HG02678 (cell line): ENCODE data around the gene PRR33.
"Not testable (repeated sequence)": the region's sequence is repeated elsewhere in the genome, so short reads cannot be mapped to it uniquely, and the experiment has no call there.

Experiments
- ATAC-seq: cut with Tn5 transposase; IDR thresholded peaks from one replicate; pipeline ENCODE4 v1.9.1; 2021; ENCODE audit warnings: mild to moderate bottlenecking, moderate library complexity; ENCODE audit not compliant: unreplicated experiment

The PRR33 gene

DNA sequence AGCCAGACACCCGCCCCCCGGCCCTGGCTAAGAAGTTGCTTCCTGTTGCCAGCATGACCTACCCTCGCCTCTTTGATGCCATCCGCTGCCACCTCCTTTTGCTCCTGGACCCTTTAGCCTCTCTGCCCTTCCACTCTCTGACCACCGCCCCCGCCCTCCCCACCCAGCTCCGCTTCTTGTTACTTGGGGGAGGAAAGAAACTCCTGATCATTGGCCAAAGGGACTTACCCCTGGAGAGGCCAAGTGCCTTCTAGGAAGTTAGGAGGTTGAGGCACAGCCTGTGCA is at the start of gene PRR33:
Gene PRR33, minus strand, starts transcription at position 65 of the 285 bp plus-strand sequence. CDS start 1,311 bp downstream, outside the sequence.
- ATAC-seq: no peak

DNA sequence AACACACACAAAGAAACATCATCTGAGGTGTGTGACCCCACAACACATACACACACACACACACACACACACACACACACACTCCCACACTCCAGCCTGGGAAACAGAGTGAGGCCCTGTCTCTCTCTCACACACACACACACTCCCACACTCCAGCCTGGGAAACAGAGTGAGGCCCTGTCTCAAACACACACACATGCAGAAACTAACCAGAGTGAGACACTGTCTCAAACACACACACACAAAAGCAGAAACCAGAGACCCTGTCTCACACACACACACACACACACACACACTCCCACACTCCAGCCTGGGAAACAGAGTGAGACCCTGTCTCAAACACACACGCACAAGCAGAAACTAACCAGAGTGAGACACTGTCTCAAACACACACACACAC is 48.1 kb upstream of the PRR33 start:
- not testable (repeated sequence) for ATAC-seq

DNA sequence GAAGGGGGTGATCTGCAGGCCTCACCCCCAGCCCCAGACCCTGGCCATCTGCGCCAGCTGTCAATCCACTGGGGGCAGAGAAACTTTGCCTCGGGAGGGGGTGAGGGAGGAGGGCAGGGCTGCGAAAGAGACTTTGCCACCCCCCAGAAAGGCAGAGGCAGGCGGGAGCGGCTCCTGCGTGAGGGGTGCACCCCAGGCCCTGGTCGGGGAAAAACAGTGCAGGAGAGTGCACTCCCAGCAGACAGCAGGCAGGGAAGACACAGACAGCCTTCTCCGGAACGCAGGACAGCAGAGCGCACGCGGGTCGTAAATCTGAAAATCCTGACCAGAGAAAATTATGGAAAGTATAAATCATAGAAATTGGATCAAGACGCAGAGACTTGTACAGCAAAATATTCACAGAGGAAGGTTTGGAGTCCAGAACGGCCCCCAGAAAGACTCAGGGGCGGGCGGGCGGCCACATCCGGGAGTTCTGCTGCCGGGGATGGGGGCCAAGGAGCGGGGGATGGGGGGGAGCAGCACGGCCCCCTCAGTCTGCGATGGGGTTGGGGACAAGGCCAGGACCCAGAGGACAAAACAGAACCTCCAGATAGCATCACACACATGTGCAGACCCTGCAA is 47.4 kb upstream of the PRR33 start:
- ATAC-seq: no peak

DNA sequence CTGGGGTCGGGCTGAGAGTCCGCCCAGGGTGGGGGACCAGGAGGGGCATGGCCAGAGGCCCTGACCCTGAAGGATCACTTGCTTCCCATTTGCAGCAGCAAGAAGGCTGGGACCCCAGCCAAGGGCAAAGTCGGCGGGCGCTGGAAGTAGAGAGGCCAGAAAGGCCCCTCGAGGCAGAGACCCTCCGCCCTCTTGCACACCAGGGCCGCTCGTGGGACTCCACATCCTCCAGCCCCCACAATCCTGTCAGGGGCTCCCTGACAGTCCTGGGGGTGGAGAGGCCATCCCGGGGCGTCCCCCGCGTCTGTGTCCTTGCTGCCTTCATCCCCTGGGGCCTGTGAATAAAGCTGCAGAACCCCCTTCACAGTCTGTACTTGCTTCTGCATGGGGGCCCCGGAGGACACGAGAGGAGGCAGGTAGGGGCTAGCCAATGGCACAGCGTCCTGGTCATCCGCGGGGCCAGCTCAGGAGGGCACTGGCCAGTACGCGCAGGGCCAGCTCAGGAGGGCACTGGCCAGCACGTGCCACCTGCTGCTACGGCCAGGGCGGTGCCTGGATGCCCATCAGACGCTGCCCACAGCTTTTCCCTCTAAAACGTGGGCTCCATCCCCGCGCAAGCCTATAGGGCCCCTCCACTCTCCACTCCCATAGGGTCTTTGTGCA is 46.8 kb upstream of the PRR33 start:
- ATAC-seq: no peak

DNA sequence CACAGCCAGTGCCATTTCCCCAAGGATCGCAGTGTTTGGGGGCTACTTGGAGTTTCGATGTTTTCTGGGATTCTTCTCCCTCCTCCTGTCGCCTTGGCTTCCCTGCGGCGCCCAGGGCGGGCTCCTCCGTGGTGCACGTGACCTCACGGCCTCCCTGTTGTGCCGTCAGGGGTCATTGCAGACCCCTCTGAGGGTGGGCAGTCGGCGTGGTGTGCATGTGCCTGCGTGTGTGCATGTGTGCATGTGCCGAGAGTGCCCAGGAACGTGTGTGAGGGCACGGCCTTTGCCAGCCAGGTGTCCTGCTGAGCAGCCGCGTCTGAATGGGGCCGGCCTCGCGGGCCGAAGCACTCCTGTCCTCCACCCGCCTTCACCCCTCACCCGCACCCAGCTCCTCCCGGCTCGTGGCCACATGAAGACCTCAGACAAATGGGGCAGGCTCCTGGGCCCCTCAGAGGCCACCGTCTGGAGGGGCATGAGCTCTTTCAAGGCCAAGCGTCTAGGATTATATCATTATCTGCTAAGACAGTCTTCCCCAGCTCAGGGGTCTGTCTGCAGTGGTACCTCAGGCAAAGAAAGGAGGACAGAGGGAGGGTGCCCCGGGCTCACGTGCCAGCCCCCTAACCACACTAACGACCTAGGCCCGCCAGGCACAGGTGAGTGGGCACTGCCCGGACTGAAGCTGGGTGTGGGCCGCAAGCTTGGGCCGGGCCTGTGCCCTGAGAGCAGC is 46.1 kb upstream of the PRR33 start:
- no peak for ATAC-seq

DNA sequence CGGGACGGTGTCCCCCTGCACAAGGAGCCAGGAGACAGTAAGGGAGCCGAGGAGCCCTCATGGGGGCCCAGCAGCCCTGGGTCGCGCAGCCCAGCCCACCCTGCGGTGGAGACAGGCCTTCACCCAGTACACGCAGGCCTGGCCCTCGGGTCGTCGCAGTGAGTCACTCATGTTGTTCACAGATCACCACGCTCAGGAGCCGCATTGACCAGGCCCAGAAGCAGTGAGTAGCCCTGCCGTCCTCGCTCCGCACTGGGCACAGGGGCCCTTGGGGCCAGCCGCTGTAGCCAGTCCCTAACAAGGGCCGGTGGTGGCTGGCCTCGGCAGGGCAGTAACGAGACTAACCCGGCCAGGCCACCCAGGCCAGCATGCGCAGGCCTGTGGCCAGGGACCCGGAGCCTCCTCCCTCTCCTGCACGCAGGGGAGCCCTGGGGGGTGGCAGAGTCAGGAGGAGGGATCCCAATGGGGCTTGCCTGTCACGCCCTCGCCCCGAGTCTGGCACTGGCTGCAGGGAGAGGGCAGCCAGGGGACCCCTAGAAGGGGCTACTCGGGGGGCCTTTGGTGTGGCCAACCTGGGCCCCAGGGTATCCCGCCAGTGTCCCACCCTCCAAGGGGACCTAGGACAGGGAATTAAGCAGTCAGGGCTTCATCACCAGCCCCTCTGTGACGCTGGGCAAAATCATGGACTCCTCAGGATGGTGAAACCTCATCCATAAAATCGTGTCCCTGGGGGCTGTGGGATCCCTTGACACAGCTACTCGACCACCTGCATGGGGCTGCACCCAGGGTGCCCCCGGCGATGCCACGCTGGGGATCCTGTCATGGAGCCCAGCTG is 45.3 kb upstream of the PRR33 start:
- no peak for ATAC-seq

DNA sequence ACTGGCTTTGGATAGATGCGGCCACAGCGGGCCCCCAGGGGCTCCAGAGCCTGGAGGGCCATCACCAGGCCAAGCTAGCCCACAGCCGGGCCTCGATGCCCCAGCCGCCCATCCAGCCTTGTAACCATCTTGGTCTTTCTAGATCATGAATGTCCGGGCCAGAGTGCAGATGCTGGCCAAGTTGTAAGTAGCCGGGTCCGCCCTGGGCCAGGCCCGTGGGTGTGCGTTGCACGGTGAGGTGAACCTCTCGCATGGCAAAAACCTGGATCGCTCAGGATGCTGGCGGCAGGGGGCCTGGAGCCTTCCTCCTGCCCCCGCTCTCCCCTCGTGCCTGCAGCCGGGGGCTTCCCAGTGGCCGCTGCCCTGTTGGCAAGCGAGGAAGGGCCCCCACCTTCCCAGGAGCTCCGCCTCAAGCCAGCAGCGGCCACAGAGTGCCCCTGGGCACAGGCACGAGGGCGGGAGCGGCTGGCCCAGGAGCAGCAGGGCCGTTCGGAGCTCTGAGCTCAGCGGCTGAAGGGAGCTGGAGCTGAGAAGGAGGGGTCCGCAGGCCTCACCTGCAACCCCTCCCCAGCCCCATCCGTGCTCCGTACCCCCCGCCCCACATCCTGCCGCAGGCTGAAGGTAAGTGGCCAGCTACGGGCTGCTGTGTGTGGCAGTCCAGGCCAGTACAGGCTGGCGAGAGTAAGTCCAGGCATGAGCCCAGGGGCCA is 44.5 kb upstream of the PRR33 start:
- no peak for ATAC-seq

DNA sequence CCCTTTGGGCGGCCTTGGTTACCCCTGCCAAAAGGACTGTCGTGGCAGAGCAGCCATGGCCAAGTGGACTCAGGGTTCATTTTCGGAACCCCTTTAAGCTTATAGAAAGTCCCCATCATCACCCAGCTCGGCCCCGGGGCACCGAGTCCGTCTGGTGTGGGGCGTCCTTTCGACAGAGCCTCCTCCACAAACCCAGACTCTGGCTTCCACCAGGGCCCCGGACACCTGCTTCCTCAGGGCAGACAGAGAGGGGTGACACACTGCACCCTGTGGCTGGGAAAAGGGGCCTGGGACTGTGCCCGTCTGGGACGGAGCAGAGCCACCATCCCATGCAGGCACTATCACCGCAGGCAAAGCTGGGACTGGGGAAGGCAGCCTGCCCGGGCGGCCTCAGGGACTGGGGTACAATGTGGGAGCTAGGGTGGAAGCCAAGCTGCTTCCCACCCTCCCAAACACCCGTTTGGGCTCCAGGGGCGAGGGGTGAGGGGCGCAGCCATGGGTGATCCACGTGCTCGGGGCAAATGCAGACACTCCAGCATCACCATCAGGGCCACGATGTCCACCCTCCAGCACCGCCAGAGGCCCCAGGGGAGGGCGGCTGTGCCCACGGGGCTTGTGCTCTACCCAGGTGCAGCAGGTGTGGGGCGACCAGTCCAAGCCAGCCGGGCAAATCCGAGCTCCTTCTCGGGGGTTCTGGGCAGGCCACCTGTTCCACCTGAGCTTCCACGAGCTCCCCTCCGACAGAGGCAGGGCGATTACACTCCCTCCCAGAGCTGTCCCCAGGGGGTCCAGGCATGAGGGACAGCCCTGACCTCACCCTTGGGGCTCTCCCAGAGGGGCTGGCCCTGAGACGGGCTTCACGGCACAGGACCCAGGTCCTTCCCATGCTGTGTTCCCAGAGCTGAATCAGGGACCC is 43.7 kb upstream of the PRR33 start:
- no peak for ATAC-seq

DNA sequence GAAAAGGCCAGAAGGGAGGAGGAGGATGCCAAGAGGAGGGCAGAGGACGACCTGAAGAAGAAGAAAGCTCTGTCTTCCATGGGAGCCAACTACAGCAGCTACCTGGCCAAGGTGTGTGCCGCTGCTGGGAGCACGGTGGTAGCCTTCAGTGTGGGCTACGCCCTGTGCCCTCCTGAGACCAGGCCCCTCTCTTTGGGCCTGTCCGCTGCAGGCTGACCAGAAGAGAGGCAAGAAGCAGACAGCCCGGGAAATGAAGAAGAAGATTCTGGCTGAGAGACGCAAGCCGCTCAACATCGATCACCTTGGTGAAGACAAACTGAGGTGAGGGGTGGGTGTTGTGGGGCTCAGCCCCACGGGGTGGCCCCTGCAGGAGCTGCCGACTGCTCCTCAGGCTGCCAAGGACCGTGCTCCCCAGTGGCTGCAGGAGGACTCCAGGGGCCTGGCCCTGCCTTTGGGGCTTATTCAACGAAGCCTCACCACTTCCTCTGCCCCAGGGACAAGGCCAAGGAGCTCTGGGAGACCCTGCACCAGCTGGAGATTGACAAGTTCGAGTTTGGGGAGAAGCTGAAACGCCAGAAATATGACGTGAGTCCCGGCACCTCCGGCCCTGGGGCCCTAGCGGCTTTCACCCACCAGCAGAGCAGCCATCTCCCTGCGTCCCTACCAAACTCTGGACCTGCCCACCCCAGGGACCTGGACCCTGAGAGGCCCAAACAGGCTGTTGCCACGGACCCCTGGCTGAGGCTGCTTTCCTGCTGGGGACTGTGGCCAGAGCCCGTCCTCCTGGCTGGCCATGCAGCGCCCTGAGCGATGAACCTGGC is 42.9 kb upstream of the PRR33 start:
- ATAC-seq: no peak

DNA sequence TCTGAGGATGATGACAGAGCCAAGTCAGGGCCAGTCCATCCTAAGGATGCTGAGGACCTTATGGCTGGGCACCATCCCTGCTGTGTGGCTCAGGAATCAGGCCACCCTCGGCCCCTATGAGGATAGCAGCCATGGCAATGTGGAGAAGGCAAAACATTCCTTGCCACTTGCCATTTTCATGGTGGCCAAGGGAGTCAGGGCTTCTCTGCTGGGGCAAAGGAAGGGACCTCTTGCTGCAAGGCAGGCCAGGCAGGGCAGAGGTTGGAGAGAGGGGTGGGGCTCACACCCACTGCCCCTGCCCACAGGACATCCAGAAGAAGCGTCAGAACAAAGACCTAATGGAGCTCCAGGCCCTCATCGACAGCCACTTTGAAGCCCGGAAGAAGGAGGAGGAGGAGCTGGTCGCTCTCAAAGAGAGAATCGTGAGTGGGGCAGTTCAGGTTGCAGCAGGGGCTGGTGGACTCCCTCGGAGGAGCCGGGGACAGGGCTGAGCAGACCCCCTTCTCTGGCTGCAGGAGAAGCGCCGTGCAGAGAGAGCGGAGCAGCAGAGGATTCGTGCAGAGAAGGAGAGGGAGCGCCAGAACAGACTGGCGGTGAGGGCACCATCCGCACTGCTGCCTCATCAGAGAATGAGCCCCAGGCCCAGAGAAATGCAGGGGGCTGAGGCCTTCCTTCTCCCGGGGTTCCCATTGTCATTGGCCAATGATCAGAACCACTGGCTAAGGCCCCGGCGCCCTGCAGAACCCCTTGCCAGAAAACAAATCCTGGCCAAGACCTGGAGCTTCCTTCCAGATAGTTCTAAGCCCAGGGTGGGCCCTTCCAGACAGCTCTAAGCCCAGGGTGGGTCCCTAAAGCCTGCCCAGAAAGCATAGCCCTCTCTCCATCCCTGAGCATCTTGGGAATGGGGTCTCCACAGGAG is 42.0 kb upstream of the PRR33 start:
- no peak for ATAC-seq

DNA sequence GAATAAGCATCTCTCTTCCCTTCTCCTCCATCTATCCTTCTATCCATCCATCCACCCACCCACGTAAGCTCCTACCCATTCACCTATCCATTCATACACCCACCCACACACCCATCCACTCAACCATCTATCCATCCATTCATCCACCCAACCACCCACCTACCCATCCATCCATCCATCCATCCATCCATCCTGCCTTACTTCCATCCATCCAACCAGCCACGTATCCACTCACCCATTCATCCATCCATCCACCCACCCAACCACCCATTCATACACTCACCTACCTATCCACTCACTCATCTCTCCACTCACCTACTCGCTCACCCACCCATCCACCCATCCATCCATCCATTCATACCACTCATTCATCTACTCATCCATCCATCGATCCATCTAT is 41.0 kb upstream of the PRR33 start:
- no peak for ATAC-seq

DNA sequence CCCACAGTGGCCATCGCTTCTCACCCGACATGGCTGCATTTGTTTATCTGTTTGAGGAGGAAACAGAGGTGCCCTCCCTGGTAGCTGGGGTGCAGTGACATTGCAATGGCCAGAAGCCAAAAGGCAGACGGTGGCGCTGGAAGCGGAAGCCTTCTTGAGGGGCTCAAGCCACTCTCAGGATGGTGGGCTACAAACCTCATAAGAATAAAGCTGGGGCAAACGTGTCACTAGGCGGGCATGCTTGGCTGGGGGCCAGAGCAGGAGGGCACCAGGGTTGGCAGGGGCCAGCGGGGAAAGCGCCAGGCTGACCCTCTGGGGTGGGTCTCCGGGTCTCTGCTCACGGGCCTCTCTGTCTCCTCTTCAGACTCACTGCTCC is 40.4 kb upstream of the PRR33 start:
- ATAC-seq: no peak

DNA sequence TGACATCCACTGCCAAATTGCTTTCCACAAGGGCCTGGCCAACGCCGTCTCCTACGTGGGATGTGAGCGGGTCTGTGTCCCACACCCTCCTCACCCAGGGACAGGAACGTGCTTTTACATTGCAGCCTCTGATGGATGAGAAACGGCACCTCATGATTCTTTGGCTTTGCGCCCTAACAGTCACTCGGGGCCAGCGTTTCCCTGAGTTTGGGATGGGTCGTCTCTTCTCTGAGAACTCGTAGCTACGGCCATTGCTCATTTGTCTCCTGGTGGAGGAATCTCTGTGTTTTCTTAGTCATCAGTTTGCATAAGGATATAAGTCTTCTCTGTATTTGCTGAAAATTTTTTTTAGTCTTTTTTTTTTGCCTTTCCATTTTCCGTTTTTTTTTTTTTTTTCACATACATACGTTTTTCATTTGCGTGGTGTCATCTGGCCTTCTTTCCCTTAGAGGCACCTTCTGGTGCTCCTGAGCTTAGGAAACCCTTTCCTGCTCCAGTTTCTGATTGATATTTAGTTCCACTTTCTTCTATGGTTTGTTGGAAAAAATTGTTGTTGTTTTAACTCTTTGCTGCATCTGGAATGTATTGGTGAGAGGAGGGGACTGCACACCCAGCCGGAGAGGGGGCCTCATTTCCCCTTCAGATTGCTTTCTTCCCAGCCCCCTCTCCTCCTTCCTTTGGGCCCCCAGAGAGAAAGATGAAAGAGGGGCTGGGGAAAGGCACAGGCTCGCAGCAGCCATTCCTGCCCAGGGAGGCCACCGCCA is 39.8 kb upstream of the PRR33 start:
- no peak for ATAC-seq

DNA sequence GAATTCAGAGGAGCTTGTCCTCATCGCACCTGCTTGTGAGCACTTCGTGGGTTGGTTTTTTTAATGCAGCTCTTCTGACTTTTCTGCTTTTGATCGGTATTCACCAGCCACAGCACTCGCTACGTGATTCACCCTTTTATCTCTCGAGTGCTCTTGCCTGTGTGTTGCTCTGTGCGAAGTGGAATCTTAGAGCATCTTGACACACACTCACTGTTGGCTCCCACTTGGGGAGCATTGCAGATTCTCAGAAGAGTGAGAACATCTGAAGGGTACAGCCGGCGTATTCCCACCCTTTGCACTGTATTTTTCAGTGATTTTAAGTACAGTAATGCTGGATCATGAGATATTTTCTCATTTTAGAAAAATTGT is 38.8 kb upstream of the PRR33 start:
- ATAC-seq: no peak

DNA sequence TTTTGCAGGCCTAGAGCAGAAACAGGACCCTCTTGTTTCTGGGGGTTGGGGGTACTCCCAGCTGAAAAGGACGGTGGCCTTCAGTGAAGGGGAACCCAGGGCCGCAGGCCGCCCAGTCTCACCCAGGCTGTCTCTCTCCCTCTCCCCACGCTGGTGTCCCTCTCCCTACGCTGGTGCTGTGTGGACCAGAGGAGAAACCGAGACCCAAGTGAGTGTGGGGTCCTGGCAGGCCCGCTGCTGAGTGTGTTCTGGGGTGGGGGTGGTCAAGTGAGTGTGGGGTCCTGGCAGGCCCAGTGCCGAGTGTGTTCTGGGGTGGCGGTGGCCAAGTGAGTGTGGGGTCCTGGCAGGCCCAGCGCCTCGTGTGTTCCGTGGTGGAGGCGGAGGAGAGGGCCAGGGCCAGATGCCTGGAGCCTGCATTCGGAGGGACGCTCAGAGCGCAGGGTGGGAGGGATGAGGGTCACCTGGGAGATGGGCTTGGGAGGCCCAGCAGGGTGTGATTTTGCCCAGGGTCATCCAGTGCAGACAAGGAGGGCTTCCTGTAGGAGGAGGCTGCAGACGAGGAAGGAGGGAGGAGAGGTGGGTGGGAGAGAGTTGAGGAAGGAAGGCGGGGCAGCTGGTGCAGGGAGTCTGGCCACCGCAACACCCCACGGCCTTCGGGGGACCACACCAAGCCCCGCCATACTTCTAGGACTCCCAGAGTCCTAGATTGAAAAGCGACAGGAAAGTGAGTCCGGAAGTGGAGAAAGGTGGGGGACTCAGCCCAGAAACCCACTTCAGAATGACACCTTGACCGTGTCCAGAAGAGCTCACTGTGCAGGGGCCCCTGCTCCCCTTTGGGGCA is 38.1 kb upstream of the PRR33 start:
- no peak for ATAC-seq

DNA sequence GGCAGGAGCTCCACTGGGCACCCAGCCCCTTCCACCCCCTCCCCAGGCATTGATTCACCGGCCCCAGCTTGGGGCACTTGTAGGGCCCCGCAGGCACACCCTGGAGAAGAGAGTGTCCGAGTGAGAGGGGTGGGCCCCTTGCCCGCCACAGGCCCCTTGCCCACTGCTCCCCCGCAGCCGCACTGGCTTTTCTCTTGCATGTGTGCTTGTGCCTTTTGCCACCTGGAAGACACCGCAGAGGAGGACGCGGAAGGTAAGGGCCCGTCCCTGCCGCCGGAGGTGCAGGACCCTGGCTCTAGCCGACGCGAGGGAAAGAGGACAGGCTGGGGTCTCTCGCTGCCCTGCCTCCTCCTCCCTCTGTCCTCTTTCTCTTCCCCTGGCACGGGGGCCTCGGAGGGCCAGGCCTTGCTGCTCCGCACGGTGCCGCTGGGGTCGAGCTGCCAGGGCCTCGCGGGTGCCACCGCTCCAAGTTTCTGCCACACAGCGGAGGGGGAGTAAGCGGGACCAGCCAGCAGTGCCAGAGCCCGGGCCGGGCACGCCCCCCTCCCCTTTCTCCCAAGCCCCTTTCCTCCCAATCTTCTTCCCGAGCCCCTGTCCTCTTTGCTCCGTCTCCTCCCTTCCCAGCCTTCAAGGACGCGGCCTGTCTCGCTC is 37.3 kb upstream of the PRR33 start:
- no peak for ATAC-seq
